Erythroblast (primary cell): Measurements from ENCODE around the gene MCM9.

ENCODE experiments used
- GATA1 ChIP-seq: IDR thresholded peaks from 2 replicates; pipeline ENCODE4 v1.6.1; 2011; ENCODE audit warnings: low read depth, mild to moderate bottlenecking, control low read depth, low read length, moderate library complexity
- POLR2A ChIP-seq: IDR thresholded peaks from 2 replicates; pipeline ENCODE4 v1.6.1; 2011; ENCODE audit warnings: mild to moderate bottlenecking, low read length

GRCh38 chr6:118939683-118940082 is 4.7 kb upstream of the MCM9 start:
- TF ChIP-seq POLR2A (no peak), GATA1 (no peak)
